Motor neuron (in vitro differentiated cells): ENCODE measurements around the gene SORCS3. TPM values are rescaled to one million over a fixed set of nuclear protein-coding genes. Genes with fewer than 3 reads are reported as not detected.
"Not testable (repeated sequence)": the region's sequence is repeated elsewhere in the genome, so short reads cannot be mapped to it uniquely, and the experiment has no call there.

Experiments used
- ATAC-seq, 8 experiments: fragments of 200-7000 bp; cut with Tn5 transposase; replicated peaks in 6 of 8; 2 replicates each; pipeline ENCODE4 v1.8.0; 2021; ENCODE audit warnings: mild to moderate bottlenecking in 8 of 8, moderate library complexity in 8 of 8
- H3K27ac ChIP-seq, 2 donors: fragments of 250-450 bp; sonication (Bioruptor Pico); 2 replicates each; pipeline ENCODE4 v1.9.0; 2021; ENCODE audit warnings: antibody characterized with exemption in 2 of 2, mild to moderate bottlenecking in 2 of 2, moderate library complexity in 1 of 2
- H3K4me1 ChIP-seq, 2 donors: fragments of 250-450 bp; sonication (Bioruptor Pico); replicated peaks in 1 of 2; 2 replicates each; pipeline ENCODE4 v1.6.1; 2021; ENCODE audit warnings: antibody characterized with exemption in 2 of 2, mild to moderate bottlenecking in 2 of 2, moderate library complexity in 1 of 2
- H3K4me3 ChIP-seq, 5 donors: fragments of 250-450 bp; sonication (Bioruptor Pico); 2 replicates each; pipeline ENCODE4 v1.9.0; 2021; ENCODE audit warnings: antibody characterized with exemption in 5 of 5, mild to moderate bottlenecking in 5 of 5, moderate library complexity in 4 of 5
- WGBS, 10 experiments: fragments of 450-650 bp; shearing (Covaris generic); methylation state at CpG; one replicate each; pipeline ENCODE4 v1.0.0; 2022; 5-methylcytosine and 5-hydroxymethylcytosine counted together
- in situ Hi-C, 9 experiments: fragments of 400-800 bp; cut with MboI; loops; one replicate each; pipeline ENCODE4 v1.15.0; 2021; ENCODE audit warnings: low sequenced_read_pairs in 9 of 9, low pct_unique_long_range_greater_than_20kb in 2 of 9; ENCODE audit not compliant: unreplicated experiment in 9 of 9
- total RNA-seq, 8 experiments: library from RNA; unstranded; fragments of 300-600 nt; gene quantifications; 2 replicates each; pipeline versions ENCODE4 v1.2.3 to v1.2.4, GENCODE V29; 2022

The SORCS3 gene
- total RNA-seq, 8 experiments from 2014 or later = 0.10 to 14.3 (median 7.3) TPM

GRCh38 chr10:104707602-104708459 is 66.7 kb downstream of the SORCS3 start:
- Histone ChIP-seq H3K27ac (peak overlapping the region; percentile 34 to 80), H3K4me3 (no peak overlapping the region), H3K4me1 (peaks cover 30 to 45% of the 10 kb centered on the region in 2 donors)
- 0 to 60% (median 45%) methylated on average over 1 to 4 of the region's 4 CpGs; no CpG with 5 or more reads in 2 of the 10 experiments for WGBS, 10 experiments
- in situ Hi-C loops = no loop called here
- peak; percentile 52 to 91 (median 86) for ATAC-seq

DNA sequence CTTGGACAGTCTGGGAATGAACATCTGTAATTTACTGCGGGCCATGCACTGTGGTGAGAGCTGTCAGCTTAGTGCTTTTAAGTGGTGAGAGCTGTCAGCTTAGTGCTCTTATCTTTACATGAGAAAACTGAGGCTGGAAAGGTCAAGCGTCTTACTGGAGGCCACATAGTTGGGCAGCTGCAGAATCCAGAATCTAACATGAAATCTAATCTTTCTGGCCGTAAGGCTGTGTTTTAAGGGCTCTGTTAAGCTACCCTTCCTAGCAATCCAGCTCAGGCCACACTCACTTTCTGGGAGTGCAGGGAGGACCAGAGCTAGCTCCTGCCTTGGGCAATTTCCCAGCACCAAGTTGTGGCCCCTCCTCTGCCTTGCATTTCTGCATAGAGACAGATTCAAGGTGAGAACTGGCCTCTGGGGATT is 70.2 kb downstream of the SORCS3 start:
- Histone ChIP-seq H3K4me1 (peaks cover 28 to 40% of the 10 kb centered on the region in 2 donors), H3K4me3 (no peak overlapping the region), H3K27ac (no peak overlapping the region)
- ATAC-seq = peak in 3 of 8 experiments; percentile 57 to 86 (median 79)
- WGBS, 10 experiments = 17 to 90% (median 40%) methylated on average over 1 to 3 of the region's 3 CpGs; no CpG with 5 or more reads in 4 of the 10 experiments
- in situ Hi-C loops = no loop called here

GRCh38 chr10:104730593-104730992 is 89.5 kb downstream of the SORCS3 start:
- H3K4me3 ChIP-seq, H3K27ac ChIP-seq, in situ Hi-C loops, ATAC-seq: not testable (repeated sequence)
- WGBS, 10 experiments = 14 to 100% (median 94%) methylated on average over 1 to 2 of the region's 2 CpGs; no CpG with 5 or more reads in 3 of the 10 experiments
- H3K4me1 ChIP-seq = peaks cover 31 to 32% of the 10 kb centered on the region in 2 donors

GRCh38 chr10:104731192-104731591 is 90.1 kb downstream of the SORCS3 start:
- no peak overlapping the region for H3K27ac ChIP-seq
- peaks cover 37 to 38% of the 10 kb centered on the region in 2 donors for H3K4me1 ChIP-seq
- peak in 3 of 8 experiments; percentile 67 to 86 (median 77) for ATAC-seq
- in situ Hi-C loops = no loop called here
- 0 to 100% (median 76%) methylated on average over 1 to 3 of the region's 3 CpGs; no CpG with 5 or more reads in 3 of the 10 experiments for whole genome bisulfite sequencing, 10 experiments
- no peak overlapping the region for H3K4me3 ChIP-seq

DNA sequence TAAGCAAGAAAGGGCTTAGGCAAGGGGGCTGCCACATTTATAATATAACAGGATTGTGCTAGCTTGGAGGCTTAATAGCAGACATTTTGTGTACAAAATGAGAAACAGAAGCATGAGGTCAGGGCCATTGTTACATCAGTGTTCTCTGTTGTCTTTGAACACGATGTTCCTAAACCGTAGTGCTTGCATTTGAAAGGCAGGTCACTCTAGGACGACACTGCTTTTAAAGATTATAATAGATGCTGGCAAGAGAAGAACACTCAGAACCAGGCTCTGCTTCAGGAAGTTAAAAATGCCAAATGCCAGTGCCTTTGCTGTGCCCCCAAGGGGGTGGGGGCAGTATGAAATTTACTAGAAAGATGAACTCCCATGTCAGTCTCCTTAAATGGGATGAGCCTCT is 91.1 kb downstream of the SORCS3 start:
- ATAC-seq = peak in 4 of 8 experiments; percentile 14 to 34 (median 34)
- peaks cover 37 to 40% of the 10 kb centered on the region in 2 donors for H3K4me1 ChIP-seq
- in situ Hi-C loops = no loop called here
- WGBS, 10 experiments = 0 to 29% (median 10%) methylated on average over 1 to 3 of the region's 3 CpGs; no CpG with 5 or more reads in 1 of the 10 experiments
- H3K27ac ChIP-seq = peak overlapping the region; percentile 38 to 64
- no peak overlapping the region for H3K4me3 ChIP-seq

DNA sequence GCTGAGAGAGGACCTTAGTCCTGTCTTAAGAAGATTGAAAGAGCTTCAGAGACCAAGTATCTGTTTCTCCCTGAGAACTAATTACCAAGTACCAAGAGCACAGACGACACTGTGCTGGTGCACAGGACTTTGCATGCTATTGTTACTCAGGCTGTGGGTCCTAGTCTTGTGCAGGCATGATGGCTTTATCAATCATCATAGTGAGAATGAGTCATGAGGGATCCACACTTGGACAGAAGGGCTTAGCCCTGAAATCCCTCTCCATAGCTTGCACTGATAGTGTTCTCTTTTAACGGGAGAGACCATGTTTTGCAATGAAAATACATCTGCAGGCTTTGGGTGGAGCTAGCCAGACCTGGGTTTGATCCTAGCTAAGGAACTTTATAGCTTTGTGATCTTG is 93.3 kb downstream of the SORCS3 start:
- Histone ChIP-seq H3K4me1 (peaks cover 37 to 40% of the 10 kb centered on the region in 2 donors), H3K4me3 (no peak overlapping the region), H3K27ac (no peak overlapping the region)
- in situ Hi-C loops = no loop called here
- peak in 7 of 8 experiments; percentile 21 to 92 (median 84) for ATAC-seq
- 0 to 21% (median 0%) methylated on average over 1 to 2 of the region's 2 CpGs; no CpG with 5 or more reads in 6 of the 10 experiments for WGBS, 10 experiments

DNA sequence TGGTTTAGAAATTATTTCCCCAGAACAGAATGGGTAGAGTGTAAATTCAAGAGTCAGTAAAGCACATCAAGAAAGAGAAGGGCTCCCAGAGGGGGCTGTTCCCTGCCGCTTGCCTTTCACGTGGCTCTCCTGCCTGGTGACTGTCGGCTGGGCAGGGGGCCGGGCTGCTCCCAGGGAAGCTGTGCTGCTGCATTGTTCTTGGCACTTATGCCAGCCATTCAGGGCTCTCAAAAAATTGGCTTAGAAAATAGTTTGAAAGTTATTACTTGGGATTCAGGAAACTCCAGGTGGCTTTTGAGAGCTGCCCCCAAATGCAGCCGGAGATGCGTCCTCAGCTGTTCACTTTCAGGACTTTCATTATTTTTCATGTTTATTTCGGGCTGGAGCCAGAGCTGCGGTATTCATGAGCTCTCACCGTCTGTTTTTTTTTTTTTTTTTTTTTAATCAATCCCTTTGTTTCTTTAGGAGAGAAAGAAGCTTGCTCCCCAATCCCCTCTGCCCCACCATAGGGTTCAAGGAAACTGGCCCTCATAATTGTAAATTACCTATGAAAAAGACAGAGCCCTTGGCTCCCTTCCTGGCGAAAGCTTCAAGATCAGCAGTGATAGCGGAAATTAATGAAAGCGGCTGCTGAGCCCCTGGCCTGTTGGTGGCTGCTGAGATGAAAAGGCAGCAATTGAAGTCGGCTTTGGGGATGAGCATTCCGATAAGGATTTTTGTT is 94.1 kb downstream of the SORCS3 start:
- Histone ChIP-seq H3K4me1 (peaks cover 37 to 40% of the 10 kb centered on the region in 2 donors), H3K27ac (peak overlapping the region in 1 of 2 donors; percentile 67), H3K4me3 (peak overlapping the region in 2 of 5 donors; percentile 12 to 16)
- ATAC-seq = peak in 5 of 8 experiments; percentile 71 to 79 (median 75)
- in situ Hi-C loops = no loop called here
- WGBS, 10 experiments = 9 to 67% (median 30%) methylated on average over 3 to 11 of the region's 14 CpGs

- 0 to 59% (median 30%) methylated on average over 1 to 6 of the region's 10 CpGs; no CpG with 5 or more reads in 1 of the 10 experiments for WGBS, 10 experiments
- Histone ChIP-seq H3K27ac (peak overlapping the region in 1 of 2 donors; percentile 67), H3K4me3 (peak overlapping the region in 1 of 5 donors; percentile 12), H3K4me1 (peaks cover 37 to 40% of the 10 kb centered on the region in 2 donors)
- ATAC-seq = peak in 1 of 8 experiments; percentile 4
- in situ Hi-C loops = no loop called here
Observed at GRCh38 chr10:104735757-104736391, 94.8 kb downstream of the SORCS3 start.

- ATAC-seq = no peak
- H3K27ac ChIP-seq = no peak overlapping the region
- WGBS, 10 experiments = 14 to 92% (median 78%) methylated on average over 1 to 3 of the region's 3 CpGs; no CpG with 5 or more reads in 3 of the 10 experiments
- in situ Hi-C loops = no loop called here
- no peak overlapping the region for H3K4me3 ChIP-seq
- H3K4me1 ChIP-seq = peaks cover 13 to 14% of the 10 kb centered on the region in 2 donors
Observed at GRCh38 chr10:104741127-104741526, 100.0 kb downstream of the SORCS3 start.

DNA sequence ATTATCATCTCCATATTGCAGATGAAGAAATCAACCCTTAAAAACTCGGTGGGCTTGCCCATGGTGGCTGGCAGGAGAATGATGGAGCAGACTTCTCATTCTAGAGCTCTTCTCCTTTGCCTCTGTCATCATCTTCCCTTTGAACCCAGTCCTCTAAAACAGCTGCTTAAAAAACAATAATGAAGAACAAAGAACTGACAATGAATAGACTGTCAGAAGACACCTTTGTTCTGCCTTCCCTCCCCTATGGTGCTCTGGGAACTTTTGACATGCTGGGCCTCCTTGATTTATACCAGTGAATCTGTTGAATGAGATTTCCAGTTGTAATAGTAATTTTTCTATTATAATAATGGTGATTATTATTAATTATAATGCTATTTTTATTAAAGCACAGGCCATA is 103.0 kb downstream of the SORCS3 start:
- in situ Hi-C loops = no loop called here
- Histone ChIP-seq H3K4me3 (no peak overlapping the region), H3K4me1 (peaks cover 11 to 14% of the 10 kb centered on the region in 2 donors), H3K27ac (no peak overlapping the region)
- whole genome bisulfite sequencing, 10 experiments = 0% methylated on average over 1 of the region's 1 CpG; no CpG with 5 or more reads in 4 of the 10 experiments
- ATAC-seq = peak in 5 of 8 experiments; percentile 51 to 66 (median 63)

DNA sequence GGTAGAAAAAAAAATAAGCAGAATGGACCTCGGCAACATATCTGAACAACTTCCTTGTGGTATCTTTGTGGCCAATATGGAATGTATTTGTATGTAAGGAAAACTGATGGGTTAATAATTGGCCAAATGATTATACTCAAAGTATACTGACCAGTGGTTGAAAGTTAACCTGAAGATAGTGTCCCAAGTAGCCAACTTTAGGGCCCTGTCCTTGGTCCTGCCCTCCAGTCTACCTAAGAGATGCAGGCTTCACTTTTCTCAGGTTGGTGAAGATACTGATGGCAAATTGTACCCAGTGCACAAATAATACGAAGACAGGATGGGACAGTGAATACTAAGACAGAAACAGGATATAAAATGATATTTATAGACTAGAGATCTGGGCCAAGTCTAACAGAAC is 109.2 kb downstream of the SORCS3 start:
- Histone ChIP-seq H3K4me3 (no peak overlapping the region), H3K27ac (no peak overlapping the region), H3K4me1 (peaks cover 5 to 22% of the 10 kb centered on the region in 2 donors)
- in situ Hi-C loops = no loop called here
- 0 to 100% (median 77%) methylated on average over 1 to 2 of the region's 2 CpGs for WGBS, 10 experiments
- no peak for ATAC-seq

DNA sequence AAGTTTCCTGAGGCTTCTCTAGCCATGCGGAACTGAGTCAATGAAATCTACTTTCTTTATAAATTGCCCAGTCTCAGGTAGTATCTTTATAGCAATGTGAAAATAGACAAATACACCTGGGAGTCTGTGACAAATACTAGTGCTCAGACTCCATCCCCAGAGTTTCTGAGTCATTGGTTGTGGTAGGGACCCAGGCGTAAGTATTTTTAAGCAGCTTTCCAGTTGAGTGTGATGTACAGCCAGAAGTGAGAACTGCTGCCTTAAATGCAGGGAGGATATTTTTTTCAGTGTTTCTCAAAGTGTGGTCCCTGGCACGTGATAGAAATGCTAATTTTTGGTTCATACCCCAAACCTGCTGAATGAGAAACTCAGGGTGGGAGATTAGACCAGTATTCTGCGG is 121.7 kb downstream of the SORCS3 start:
- Histone ChIP-seq H3K4me1 (no peaks in the 10 kb centered on the region), H3K27ac (no peak overlapping the region), H3K4me3 (no peak overlapping the region)
- in situ Hi-C loops = no loop called here
- WGBS, 10 experiments = 0 to 100% (median 91%) methylated on average over 1 to 4 of the region's 4 CpGs; no CpG with 5 or more reads in 3 of the 10 experiments
- no peak for ATAC-seq
